ENCODE data around the gene PSAP.

The PSAP gene

GRCh38 chr10:71844084-71844483 lies 7.0 kb downstream of the PSAP start:
- DNase-seq = no peak

- no peak for DNase-seq
Observed at GRCh38 chr10:71842856-71843686, 8.0 kb downstream of the PSAP start.

- no peak for DNase-seq
Observed at GRCh38 chr10:71842422-71842821, 8.6 kb downstream of the PSAP start.

- DNase-seq = no peak
Observed at GRCh38 chr10:71840958-71841335, 10.1 kb downstream of the PSAP start.

GRCh38 chr10:71840177-71840957 lies 10.7 kb downstream of the PSAP start:
- DNase-seq = peak; percentile 79

- peak; percentile 50 for DNase-seq
Observed at GRCh38 chr10:71838264-71839211, 12.5 kb downstream of the PSAP start.

- no peak for DNase-seq
Observed at GRCh38 chr10:71837098-71837827, 13.8 kb downstream of the PSAP start.

GRCh38 chr10:71836596-71836974 lies 14.5 kb downstream of the PSAP start:
- no peak for DNase-seq

GRCh38 chr10:71835671-71836595 lies 15.1 kb downstream of the PSAP start:
- DNase-seq = peak; percentile 88

GRCh38 chr10:71834343-71834674 lies 16.7 kb downstream of the PSAP start:
- DNase-seq = no peak

- no peak for DNase-seq
Observed at GRCh38 chr10:71833451-71834342, 17.4 kb downstream of the PSAP start.

GRCh38 chr10:71832967-71833366 lies 18.1 kb downstream of the PSAP start:
- DNase-seq = no peak

GRCh38 chr10:71831646-71832552 lies 19.2 kb downstream of the PSAP start:
- no peak for DNase-seq

- no peak for DNase-seq
Observed at GRCh38 chr10:71830726-71831125, 20.3 kb downstream of the PSAP start.

- DNase-seq = no peak
Observed at GRCh38 chr10:71829896-71830295, 21.2 kb downstream of the PSAP start.

- DNase-seq = no peak
Observed at GRCh38 chr10:71829171-71829570, 21.9 kb downstream of the PSAP start.

- no peak for DNase-seq
Observed at GRCh38 chr10:71828702-71829101, 22.3 kb downstream of the PSAP start.

GRCh38 chr10:71827852-71828251 lies 23.2 kb downstream of the PSAP start:
- DNase-seq = no peak

- no peak for DNase-seq
Observed at GRCh38 chr10:71825217-71825616, 25.8 kb downstream of the PSAP start.
